Activated CD4-positive, alpha-beta T cell treated with anti-CD3 and anti-CD28 coated beads, Interleukin-2, amount 50 U/mL, for 16 hours (primary cell): ENCODE measurements around the gene TPK1.
"Not testable (repeated sequence)": the region's sequence is repeated elsewhere in the genome, so short reads cannot be mapped to it uniquely, and the experiment has no call there.

Experiments used
- DNase-seq: peaks from one replicate; pipeline ENCODE4 v3.0.0-alpha.2; 2020

Gene TPK1

DNA sequence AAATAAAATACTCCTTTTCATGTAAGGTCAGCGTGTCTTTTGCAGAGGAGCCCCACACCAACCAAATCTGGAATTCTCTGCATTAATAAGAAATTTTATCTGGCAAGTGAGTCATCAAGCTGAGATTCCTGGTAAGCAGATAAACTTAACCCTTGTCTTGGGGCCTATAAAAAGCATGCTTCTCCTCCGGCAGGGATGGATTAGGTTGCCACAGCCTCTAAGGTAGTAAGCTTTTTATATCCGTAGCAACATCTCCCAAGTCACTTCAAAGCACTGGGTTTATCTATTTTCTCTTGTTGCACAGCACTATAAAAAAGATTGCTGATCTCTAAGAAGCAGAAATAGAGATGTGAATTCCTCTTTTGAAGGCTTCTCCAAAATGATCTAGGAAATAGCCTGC is 229.6 kb downstream of the TPK1 start:
- no peak for DNase-seq

DNA sequence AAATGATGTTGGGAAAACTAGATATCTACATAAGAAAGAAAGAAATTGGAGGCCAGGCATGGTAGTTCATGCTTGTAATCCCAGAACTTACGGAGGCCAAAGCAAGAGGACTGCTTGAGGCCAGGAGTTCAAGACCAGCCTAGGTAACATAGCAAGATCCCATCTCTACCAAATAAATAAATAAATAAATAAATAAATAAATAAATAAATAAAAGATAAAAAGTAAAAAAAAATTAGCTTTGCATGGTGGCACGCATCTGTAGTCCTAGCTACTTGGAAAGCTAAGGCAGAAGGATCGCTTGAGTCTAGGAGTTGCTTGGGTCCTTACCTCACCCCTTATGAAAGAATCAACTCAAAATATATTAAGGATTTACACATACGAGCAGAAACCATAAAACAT is 238.9 kb downstream of the TPK1 start:
- DNase-seq = no peak

DNA sequence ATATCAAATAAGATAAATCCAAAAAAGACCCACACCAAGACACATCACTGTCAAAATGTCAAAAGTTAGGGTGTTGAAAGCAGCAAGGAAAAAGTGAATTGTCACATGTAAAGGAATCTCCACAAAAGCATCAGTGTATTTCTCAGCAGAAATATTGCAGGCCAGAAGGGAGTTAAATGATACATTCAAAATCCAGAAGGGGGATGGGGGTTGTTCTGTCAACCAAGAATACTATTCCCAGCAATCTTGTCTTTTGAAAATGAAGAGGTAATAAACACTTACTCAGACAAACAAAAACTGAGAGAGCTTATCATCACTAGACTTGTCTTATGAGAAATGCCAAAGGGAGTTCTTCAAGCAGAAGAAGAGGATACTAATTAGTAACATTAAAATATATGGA is 241.3 kb downstream of the TPK1 start:
- no peak for DNase-seq

DNA sequence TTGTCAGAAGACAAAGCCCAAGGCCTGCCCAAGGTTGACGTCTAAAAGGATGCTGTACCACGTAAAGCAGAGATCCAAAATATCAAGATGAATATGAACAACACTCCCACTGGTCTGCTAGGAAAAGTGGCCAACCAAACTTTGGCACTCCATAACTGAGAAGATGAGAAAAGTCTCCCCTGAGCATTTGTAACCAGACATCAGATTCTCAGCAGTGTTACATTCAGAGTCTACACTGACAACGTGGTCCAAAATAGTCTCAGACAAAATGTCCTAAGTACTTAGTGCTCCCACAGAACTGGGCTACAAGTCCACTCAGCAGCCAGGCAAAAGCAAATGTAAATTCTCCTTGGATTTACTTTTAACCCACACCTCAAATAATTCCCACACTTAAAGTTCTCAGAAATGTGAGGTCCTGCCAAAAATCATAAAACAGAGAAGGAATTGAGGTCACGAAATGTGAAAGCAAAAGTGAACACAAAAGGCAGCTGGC is 247.2 kb downstream of the TPK1 start:
- DNase-seq = no peak

DNA sequence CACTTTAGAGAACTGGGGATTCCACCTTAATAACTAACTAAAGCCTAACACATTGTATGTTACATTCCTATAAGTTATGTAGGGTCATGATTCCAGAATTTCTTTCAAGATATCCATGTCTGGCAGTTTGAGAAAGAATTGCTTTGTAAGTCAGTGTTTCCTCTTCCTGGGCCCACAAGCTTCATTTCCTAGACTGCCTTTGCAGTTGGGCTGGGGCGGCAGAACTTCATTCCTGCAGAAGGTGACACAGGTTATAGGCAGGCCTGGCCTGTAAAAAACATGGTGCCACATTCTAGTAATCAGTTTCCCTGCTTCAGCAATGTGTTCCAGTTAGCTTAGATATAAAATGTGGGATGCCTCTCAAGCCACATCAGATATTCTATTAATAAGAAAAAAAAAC is 248.2 kb downstream of the TPK1 start:
- DNase-seq = no peak

DNA sequence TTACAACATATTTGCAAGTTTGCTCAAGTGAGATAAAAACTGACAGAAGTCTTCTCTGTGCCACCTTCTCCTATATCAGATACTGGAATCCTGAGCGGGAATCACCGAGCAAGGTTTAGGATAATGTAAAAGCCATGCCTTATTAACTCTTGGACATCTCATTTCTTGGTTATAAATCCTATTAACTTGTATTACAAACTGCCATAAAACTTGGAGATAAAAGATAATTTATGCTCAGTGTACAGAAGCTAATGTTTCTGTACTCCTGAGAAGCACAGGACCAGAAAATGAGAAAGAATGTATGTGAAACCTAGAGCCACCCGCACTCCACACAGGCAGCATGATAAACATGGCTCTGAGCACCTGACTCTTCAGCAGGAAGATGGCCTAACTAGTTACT is 251.1 kb downstream of the TPK1 start:
- DNase-seq = no peak

DNA sequence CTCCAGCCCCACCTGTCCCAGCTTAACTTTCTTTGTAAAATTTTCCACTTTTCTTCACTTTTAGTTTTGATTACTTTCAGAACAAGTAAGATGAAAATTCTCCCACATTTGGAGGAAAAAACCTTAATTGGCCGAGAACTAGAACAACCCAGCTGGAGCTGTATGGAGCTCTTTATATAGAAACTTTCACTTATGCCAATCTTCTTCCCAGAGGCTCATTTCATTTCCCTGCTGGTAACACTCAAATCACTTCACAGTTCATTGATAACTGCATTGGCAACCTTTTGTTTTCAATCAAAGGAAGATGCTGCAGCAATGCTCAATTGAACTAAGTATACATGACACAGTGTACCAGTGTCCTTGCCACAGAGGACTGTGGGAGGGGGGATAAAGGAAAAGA is 256.2 kb downstream of the TPK1 start:
- DNase-seq = no peak

DNA sequence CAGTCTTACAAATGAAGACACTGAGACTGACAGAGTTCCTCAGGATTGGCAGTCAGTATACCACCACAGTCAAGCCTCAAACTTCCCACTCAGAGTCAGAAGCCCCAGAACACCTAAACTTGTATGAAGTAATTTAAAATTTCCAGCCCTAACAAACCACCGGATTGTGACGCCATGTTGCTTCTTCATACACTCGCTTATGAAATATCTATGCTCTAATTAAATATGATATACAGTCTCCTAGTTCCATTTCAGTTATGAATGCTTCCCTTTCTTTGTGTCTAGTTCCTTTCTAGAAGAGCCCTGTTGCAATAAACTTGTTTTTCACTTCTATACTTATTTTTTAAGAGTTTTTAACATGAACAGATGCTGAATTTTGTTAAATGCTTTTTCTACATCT is 260.4 kb downstream of the TPK1 start:
- no peak for DNase-seq

DNA sequence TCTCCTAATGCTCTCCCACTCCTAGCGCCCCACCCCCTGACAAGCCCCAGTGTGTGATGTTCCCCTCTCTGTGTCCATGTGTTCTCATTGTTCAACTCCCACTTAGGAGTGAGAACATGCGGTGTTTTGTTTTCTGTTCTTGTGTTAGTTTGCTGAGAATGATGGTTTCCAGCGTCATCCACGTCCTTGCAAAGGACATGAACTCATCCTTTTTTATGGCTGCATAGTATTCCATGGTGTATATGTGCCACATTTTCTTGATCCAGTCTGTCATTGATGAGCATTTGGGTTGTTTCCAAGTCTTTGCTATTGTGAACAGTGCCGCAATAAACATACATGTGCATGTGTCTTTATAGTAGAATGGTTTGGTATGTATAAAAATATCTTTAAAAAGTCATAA is 261.1 kb downstream of the TPK1 start:
- DNase-seq = not testable (repeated sequence)

DNA sequence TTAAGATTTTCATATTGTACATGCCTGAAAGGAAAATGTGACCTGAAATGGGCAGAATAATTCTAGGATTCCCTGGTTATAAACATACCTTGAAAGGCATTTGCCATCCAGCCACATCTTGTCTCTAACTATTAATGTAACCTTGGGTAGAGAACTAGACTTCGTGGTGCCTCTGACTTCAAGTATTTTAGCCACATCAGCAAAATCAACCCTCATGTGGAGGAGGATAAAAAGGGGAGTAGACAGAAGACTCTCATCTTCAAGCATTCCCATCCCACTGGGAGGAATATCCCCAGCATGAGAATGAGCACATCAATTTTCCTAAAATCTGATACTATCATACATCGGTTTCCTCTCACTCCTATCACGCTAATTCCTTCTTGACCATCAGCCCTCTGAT is 267.6 kb downstream of the TPK1 start:
- no peak for DNase-seq

DNA sequence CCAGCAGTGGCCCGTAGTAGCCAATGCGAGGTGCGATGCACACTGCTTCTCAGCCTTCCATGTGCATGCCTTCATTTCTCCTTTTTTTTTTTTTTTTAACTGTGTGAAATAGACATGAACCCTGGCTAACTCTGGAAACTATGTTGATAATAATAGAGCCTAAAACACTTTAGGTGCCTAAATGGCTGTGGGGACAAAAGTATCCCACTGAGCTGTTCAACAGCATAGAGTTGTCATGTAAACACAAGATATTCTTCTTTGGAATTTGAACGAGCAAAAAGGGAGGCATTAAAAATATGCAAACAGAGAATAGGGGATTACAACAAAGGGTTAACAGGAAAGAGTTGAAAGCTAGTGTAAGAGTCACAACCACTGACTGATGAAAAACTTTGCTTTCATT is 270.3 kb downstream of the TPK1 start:
- DNase-seq = no peak

DNA sequence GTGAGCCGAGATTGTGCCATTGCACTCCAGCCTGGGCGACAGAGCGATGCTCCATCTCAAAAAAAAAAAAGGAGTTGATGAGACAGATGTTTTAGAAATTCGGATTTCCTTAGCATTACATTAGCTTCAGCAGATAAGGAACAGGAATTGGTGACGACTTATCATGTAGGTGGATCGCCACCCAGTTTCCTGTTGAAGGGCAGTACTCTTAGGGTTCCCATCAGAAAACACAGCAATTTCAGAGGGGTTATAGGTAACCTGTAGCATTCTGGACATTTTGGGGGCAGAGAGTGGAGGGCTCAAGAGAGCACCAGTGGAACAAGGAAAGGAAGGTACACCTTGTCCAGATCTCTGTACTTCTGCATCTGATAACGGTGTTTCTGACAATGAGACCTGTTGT is 286.0 kb downstream of the TPK1 start:
- DNase-seq = no peak

DNA sequence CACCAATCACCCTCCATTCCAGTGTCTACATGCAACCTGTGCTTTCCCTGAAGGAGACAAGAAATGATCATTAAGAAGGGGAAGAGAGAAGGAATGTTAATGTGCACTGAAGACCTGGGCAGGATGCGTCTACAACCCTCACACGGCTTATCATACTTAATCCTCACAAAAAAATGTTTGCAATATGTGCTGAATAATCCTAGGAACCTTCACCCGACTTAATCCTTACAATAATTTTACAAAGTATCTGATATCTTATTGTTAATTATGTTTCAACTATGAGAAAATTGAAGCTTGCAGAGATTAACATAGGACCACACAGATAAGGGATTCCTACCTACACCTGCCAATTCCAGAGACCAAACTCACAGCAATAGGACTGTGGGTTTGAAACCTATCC is 287.3 kb downstream of the TPK1 start:
- DNase-seq = no peak

DNA sequence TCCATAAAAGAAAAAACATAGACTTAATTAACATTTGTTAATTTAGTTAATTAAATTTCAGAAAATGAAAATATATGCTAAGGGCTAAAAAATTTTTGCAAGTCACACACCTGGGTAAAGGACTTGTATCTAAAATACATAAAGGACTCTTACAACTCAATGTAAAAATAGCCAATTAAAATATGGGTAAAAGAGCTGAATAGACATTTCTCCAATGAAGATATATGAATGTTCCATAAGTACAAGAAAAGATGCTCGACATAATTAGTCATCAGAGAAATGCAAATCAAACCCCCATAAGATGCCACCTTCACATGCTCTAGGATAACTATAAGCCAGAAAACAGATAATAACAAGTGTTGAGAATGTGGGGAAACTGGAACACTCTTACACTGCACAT is 288.0 kb downstream of the TPK1 start:
- no peak for DNase-seq

DNA sequence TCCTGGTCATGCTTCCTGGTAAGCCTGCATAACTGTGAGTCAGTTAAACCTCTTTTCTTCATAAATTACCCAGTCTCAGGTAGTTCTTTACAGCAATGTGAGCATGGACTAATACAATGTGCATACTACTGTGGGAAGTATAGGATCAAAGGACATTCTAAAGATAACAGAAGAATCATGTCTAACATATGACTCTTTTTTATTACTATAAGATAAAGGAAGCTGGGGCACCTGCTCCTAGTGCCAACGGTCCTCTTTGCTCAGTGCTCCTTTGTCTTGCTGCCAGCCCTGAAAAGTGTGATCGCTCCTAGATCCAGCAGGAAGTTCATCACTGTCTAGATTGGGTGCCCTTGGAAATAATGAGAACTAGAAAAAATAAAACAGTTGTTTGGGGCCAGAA is 289.1 kb downstream of the TPK1 start:
- DNase-seq = no peak

DNA sequence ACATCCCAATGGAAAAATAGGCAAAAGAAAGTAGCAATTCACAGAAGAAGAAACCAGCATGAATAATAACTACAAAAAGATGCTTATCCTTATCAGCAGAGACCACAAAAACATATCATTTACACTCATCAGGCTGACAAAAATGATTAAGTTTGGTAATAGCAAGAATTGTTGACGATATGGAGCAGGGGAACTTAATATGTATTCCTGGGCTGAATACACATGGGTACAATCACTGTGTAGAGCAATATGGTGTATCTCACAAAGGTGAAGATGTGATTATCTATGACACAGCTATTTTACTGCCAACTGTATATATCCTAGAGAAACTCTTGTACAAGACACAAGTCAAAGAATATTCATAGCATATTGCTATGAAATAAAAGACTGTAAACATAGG is 290.5 kb downstream of the TPK1 start:
- peak; percentile 2 for DNase-seq

DNA sequence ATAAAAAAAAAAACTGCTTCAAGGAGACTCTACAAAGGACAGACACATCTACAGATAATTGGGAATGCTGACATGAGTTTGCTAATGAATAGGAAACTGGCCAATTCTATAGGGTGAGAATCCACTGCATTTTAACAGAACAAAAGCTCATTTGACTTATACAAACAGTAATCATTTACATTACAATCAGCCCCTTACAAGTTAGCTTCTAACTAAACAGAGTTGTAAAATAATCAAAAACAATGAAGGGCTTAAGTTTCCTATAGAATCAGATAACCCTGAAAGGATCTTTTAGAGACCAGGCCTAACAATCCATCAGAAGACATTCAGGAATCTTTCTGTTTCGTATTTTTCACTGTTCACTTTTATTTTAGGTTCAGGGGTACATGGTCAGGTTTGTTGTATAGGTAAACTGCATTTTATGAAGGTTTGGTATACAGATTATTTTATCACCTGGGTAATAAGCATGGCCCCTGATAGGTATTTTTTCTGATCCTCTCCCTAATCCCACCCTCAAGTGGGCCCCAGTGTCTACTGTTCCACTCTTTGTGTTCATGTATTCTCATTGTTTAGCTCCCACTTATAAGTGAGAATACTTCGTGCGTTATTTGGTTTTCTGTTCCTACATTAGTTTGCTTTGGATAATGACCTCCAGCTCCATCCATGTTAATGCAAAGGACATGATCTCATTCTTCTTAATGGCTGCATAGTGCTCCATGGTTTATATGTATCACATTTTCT is 301.0 kb downstream of the TPK1 start:
- no peak for DNase-seq

DNA sequence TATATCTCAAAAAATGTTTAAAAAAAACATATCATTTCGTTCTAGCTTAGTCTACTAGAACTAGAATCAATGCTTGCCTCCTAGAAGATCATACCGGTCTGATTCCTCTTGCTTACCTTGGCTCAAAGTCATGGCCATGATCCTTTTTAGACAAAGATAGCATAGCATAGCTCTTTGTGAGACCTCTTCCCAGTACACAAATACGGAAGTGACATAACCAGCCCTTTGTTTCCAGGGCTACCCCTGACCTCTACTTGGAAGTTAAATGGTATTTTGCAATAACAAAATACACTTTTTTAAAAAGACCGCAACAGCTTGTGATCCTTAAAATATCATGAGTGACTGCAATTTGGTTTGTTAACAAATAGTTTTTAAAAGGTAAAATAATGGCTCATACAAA is 301.7 kb downstream of the TPK1 start:
- no peak for DNase-seq

DNA sequence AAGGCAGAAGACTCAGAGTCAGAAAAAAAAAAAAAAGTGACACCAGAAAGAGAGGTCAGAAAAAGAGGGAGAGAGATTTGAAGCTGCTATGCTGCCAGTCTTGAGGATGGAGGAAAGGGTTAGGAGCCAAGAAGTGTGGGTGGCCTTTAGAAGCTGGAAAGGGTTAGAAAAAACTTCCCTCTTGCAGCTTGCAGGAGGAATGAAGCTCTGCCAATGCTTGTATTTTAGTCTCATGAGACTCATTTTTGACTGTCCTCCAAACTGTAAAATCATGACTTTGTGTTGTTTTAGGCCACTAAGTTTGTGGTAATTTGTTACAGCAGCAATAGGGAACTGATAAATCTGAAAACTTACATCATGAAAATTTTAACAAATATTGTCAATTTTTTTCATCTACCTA is 304.7 kb downstream of the TPK1 start:
- DNase-seq = no peak

DNA sequence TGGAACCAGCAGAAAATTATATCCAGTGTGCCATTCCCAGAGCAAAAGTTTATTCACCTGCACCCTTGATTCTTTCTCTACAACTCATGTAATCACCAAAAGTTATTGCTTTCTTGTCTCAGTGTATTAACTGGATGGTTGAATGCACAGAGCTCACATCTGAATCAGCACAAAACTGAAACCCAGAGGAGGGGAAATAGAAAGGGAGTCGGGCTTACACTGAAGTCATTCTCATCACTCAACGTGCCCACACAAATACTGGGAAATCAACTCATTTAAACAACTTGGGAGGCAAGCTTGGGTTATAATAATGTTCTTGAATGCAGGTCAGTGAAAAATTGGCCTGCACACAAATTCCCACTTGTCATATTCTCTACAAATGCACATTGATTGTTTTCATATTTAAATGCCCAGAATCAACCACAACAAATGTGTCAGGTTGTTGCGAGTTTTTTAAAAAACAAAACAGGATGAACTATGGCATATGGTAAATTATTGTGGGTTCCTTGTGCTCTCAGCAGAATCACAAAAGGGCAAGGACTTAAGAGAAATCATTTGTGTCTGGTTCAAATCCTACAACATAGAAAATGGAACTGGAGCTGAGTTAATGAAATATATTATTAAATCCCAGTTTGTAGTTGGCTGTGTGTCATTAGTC is 306.5 kb downstream of the TPK1 start:
- DNase-seq = peak; percentile 31

DNA sequence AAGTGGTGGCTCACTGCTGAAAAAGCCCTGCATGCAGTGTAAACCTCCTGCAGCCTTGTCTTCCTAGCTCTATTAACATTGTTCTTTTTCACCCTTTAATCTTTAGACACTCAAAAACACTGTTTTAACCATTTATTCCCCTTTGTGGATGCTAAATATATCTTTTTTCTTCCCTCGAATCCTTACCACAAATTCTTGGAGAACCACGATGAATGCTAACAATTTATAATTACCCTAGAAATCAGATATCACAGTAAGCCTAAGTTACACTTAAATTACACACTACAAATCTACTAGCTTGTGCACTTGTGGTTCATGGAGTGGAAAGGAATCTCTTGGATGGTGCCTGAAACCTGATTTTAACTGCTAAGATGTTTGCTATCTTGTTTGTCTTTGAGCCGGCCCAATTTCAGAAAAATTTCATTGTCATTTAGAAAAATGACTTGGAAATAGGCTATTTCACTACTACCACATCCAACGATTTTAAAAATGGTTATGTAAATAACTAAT is 307.3 kb downstream of the TPK1 start:
- no peak for DNase-seq

DNA sequence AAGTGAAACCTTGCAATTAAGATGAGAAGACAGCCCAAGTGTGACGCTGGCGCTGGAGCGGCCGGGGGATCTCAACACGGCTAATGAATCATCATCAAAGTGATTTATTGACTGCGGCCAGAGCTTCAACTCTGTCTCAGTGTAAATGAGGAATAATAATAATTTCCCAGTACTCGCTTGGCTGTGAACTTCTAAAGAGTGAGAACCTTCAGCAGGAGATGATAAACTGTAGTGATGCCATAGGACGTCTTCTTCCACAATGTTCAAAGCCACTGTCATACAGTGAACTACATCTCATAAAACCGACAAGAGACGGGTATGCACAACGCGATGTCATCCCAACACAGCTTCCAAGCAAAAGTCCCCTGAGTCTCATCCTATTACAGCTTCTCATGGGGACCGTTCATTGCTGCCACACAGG is 308.8 kb downstream of the TPK1 start:
- no peak for DNase-seq

DNA sequence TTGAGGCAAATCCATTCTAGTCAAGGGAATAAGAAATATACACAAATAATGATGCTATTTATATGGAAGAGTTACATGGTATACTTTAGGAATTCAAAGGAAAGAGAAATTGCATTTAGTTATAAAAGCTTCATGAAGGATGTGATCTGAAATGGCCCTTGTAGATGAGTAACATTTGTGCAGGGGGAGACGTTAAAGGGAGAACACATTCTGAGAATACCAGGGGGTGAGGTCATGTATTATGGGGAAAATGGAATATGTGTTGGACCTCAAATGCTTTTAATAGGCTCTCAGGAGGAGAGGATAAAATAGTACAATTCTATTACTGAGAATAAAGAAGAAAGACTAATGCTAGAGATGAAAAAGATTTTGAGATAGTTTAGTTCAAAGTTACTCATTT is 309.9 kb downstream of the TPK1 start:
- no peak for DNase-seq

DNA sequence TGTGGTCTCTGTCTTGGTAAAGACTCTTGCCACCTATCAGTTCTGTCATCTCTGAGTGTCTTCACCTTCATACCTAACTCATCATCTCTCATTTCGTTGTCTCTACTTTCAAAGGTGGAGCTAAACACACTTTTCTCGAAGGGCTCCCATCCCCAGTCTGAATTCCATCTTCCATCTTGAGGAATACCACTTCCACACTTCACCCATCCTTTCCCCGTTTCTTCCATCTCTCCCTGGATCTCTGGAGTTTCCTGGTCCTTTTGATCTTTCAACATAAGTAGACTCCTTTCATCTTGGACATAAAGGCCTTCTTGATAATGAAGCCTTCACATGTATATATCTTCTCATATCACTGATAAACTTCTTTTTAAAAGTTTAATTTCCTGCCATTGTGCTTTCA is 311.6 kb downstream of the TPK1 start:
- no peak for DNase-seq

DNA sequence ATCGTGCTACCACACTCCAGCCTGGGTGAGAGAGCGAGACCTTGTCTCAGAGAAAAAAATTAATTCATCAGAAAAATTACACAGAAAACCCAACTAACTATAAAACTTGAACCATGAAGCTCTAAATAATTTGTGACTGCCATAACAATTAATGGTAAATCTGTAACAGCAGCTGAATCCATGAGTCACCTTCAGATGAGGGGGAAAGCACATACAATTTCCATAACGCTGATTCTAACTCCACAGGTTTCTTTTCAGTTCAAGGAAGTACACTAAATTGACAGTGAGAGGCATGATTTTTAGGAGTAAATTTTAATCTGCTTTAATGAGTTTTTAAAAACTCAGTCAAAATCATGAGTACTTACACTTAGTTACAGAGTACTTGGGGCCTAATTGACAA is 312.2 kb downstream of the TPK1 start:
- no peak for DNase-seq
